ENCODE measurements around the gene STOML3. TPM values are rescaled to one million over a fixed set of nuclear protein-coding genes. Genes with fewer than 3 reads are reported as not detected.

Gene STOML3, protein sequence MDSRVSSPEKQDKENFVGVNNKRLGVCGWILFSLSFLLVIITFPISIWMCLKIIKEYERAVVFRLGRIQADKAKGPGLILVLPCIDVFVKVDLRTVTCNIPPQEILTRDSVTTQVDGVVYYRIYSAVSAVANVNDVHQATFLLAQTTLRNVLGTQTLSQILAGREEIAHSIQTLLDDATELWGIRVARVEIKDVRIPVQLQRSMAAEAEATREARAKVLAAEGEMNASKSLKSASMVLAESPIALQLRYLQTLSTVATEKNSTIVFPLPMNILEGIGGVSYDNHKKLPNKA
- polyA plus RNA-seq (2013, experiment 1 of 2) = not detected
- polyA plus RNA-seq (2013, experiment 2 of 2) = not detected

GRCh38 chr13:38990693-38991092 is at the start of gene STOML3:
Gene STOML3, minus strand, starts transcription at chr13:38990831. Its CDS starts 110 bp downstream, at chr13:38990721.
- H3K9ac ChIP-seq (ENCODE audit: low read length) = no peak within 1 kb of the TSS
- no peak within 1 kb of the TSS for H2AFZ ChIP-seq (ENCODE audit: low read depth, low read length)
- H2BK12ac ChIP-seq (ENCODE audit: low read length in 2 of 2) = no peak within 1 kb of the TSS
- no peak within 1 kb of the TSS for H3K23ac ChIP-seq (ENCODE audit: low read length in 2 of 2)
- no peak within 1 kb of the TSS for H4K8ac ChIP-seq (ENCODE audit: low read length)
- H3K27ac ChIP-seq (ENCODE audit: low read length, poor library complexity, severe bottlenecking) = no peak within 1 kb of the TSS
- H2BK15ac ChIP-seq (ENCODE audit: low read depth, poor library complexity, severe bottlenecking) = no peak within 1 kb of the TSS
- no peaks in the 10 kb centered on the region for H3K4me1 ChIP-seq (ENCODE audit: control insufficient read depth, insufficient read depth, low read depth, low read length)
- H3K9me3 ChIP-seq (ENCODE audit: control insufficient read depth, low read length) = no peaks in the 10 kb centered on the region
- no peak within 1 kb of the TSS for H4K91ac ChIP-seq (ENCODE audit: low read length)
- H3K27me3 ChIP-seq (ENCODE audit: control insufficient read depth in 1 of 2, insufficient read depth in 1 of 2, low read length in 2 of 2) = no peaks in the 10 kb centered on the region
- H3K36me3 ChIP-seq (ENCODE audit: control insufficient read depth in 1 of 2, insufficient read depth in 2 of 2, low read depth in 1 of 2, low read length in 2 of 2) = no peaks in the 10 kb centered on the region
- H3K4ac ChIP-seq (ENCODE audit: low read depth in 1 of 2, low read length in 2 of 2) = no peak within 1 kb of the TSS
- no peak within 1 kb of the TSS for H3K18ac ChIP-seq (ENCODE audit: low read depth in 1 of 2, low read length in 2 of 2)
- H2AK5ac ChIP-seq (ENCODE audit: low read length, severe bottlenecking) = no peak within 1 kb of the TSS
- H2BK5ac ChIP-seq (ENCODE audit: low read depth, low read length, poor library complexity, severe bottlenecking) = no peak within 1 kb of the TSS
- DNase-seq = no peak
- H2BK120ac ChIP-seq (ENCODE audit: low read depth, low read length) = no peak within 1 kb of the TSS
- H3K14ac ChIP-seq (ENCODE audit: low read length in 2 of 2) = no peak within 1 kb of the TSS
- no peaks in the 10 kb centered on the region for H3K79me1 ChIP-seq (replicated peaks; ENCODE audit: low read length, poor library complexity, severe bottlenecking)
- no peak within 1 kb of the TSS for H3K4me2 ChIP-seq (ENCODE audit: low read length, poor library complexity, severe bottlenecking)
- no peak within 1 kb of the TSS for H3K4me3 ChIP-seq (ENCODE audit: insufficient read depth in 1 of 2, low read depth in 1 of 2, low read length in 2 of 2)

DNA sequence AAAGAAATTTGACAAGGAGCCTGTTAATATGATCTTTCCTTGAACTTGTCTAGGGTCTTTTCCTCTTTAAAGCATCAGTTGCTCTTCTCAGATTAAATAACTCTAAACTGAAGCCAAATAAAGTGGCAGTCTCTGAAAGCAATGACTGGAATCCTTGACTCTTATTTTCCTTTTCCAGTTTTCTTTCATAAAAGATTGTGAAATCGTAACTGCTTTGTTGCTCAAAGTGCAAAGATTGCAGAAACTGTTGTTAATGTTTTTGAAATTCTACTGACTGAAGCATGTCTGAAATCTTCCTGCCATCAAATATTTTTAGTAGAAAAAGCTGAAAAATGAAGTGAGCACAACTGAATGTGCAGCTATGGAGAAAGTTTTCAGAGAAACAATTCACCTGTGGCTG is 49.6 kb upstream of the STOML3 start:
- H3K23ac ChIP-seq (ENCODE audit: low read length in 2 of 2) = no peak overlapping the region
- WGBS = no CpG with 5 or more reads among the region's 1 CpG

DNA sequence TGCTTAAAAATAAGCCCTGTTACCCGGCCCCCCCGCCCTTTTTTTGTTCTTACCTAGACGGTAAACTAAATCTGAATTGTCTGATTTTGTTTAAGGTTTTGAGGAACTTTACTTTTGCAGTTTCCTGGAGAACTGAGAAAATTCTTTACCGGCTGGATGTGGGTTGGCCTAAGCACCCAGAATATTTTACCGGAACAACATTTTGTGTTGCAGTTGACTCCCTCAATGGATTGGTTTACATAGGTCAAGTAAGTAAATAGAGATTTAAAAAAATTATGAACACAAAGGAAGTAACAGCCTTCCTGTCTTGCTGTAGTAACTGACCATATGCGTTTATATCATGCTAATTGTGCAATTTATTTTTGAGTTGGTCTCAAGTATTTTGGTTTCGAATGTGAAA is 48.4 kb upstream of the STOML3 start:
- DNase-seq = no peak
- Histone ChIP-seq H3K4ac (ENCODE audit: low read depth in 1 of 2, low read length in 2 of 2) (no peak overlapping the region), H2BK15ac (ENCODE audit: low read depth, poor library complexity, severe bottlenecking) (no peak overlapping the region), H4K91ac (ENCODE audit: low read length) (no peak overlapping the region), H3K18ac (ENCODE audit: low read depth in 1 of 2, low read length in 2 of 2) (no peak overlapping the region), H2AFZ (ENCODE audit: low read depth, low read length) (no peak overlapping the region), H3K23ac (ENCODE audit: low read length in 2 of 2) (no peak overlapping the region), H4K8ac (ENCODE audit: low read length) (no peak overlapping the region), H3K4me1 (ENCODE audit: control insufficient read depth, insufficient read depth, low read depth, low read length) (peaks cover 2% of the 10 kb centered on the region), H3K4me3 (ENCODE audit: insufficient read depth in 1 of 2, low read depth in 1 of 2, low read length in 2 of 2) (peak overlapping the region in 1 of 2 experiments; percentile 98), H3K36me3 (ENCODE audit: control insufficient read depth in 1 of 2, insufficient read depth in 2 of 2, low read depth in 1 of 2, low read length in 2 of 2) (peaks cover 0 to 12% of the 10 kb centered on the region in 2 experiments), H2BK5ac (ENCODE audit: low read depth, low read length, poor library complexity, severe bottlenecking) (no peak overlapping the region), H3K14ac (ENCODE audit: low read length in 2 of 2) (no peak overlapping the region), H2BK120ac (ENCODE audit: low read depth, low read length) (no peak overlapping the region), H2AK5ac (ENCODE audit: low read length, severe bottlenecking) (no peak overlapping the region), H3K9ac (ENCODE audit: low read length) (peak overlapping the region; percentile 92), H3K4me2 (ENCODE audit: low read length, poor library complexity, severe bottlenecking) (peak overlapping the region; percentile 61), H2BK12ac (ENCODE audit: low read length in 2 of 2) (no peak overlapping the region), H3K79me1 (replicated peaks; ENCODE audit: low read length, poor library complexity, severe bottlenecking) (peaks cover 7% of the 10 kb centered on the region), H3K27ac (ENCODE audit: low read length, poor library complexity, severe bottlenecking) (no peak overlapping the region), H3K9me3 (ENCODE audit: control insufficient read depth, low read length) (no peaks in the 10 kb centered on the region), H3K27me3 (ENCODE audit: control insufficient read depth in 1 of 2, insufficient read depth in 1 of 2, low read length in 2 of 2) (no peaks in the 10 kb centered on the region)
- WGBS = 74% methylated on average over 7 of the region's 7 CpGs

More for the DNA sequence above, 49.6 kb upstream of the STOML3 start:
- peaks cover 7% of the 10 kb centered on the region for H3K79me1 ChIP-seq (replicated peaks; ENCODE audit: low read length, poor library complexity, severe bottlenecking)
- no peaks in the 10 kb centered on the region for H3K9me3 ChIP-seq (ENCODE audit: control insufficient read depth, low read length)
- H3K14ac ChIP-seq (ENCODE audit: low read length in 2 of 2) = no peak overlapping the region
- H3K36me3 ChIP-seq (ENCODE audit: control insufficient read depth in 1 of 2, insufficient read depth in 2 of 2, low read depth in 1 of 2, low read length in 2 of 2) = peaks cover 0 to 18% of the 10 kb centered on the region in 2 experiments
- DNase-seq = peak; percentile 22
- no peak overlapping the region for H2BK120ac ChIP-seq (ENCODE audit: low read depth, low read length)
- no peak overlapping the region for H3K27ac ChIP-seq (ENCODE audit: low read length, poor library complexity, severe bottlenecking)
- no peak overlapping the region for H4K91ac ChIP-seq (ENCODE audit: low read length)
- no peak overlapping the region for H4K8ac ChIP-seq (ENCODE audit: low read length)
- H3K18ac ChIP-seq (ENCODE audit: low read depth in 1 of 2, low read length in 2 of 2) = no peak overlapping the region
- H3K4me3 ChIP-seq (ENCODE audit: insufficient read depth in 1 of 2, low read depth in 1 of 2, low read length in 2 of 2) = no peak overlapping the region
- H2BK12ac ChIP-seq (ENCODE audit: low read length in 2 of 2) = no peak overlapping the region
- H3K4me2 ChIP-seq (ENCODE audit: low read length, poor library complexity, severe bottlenecking) = no peak overlapping the region
- H3K4me1 ChIP-seq (ENCODE audit: control insufficient read depth, insufficient read depth, low read depth, low read length) = peaks cover 2% of the 10 kb centered on the region
- no peaks in the 10 kb centered on the region for H3K27me3 ChIP-seq (ENCODE audit: control insufficient read depth in 1 of 2, insufficient read depth in 1 of 2, low read length in 2 of 2)
- no peak overlapping the region for H2AK5ac ChIP-seq (ENCODE audit: low read length, severe bottlenecking)
- no peak overlapping the region for H3K4ac ChIP-seq (ENCODE audit: low read depth in 1 of 2, low read length in 2 of 2)
- H2AFZ ChIP-seq (ENCODE audit: low read depth, low read length) = no peak overlapping the region
- no peak overlapping the region for H2BK15ac ChIP-seq (ENCODE audit: low read depth, poor library complexity, severe bottlenecking)
- no peak overlapping the region for H2BK5ac ChIP-seq (ENCODE audit: low read depth, low read length, poor library complexity, severe bottlenecking)
- H3K9ac ChIP-seq (ENCODE audit: low read length) = peak overlapping the region; percentile 55

DNA sequence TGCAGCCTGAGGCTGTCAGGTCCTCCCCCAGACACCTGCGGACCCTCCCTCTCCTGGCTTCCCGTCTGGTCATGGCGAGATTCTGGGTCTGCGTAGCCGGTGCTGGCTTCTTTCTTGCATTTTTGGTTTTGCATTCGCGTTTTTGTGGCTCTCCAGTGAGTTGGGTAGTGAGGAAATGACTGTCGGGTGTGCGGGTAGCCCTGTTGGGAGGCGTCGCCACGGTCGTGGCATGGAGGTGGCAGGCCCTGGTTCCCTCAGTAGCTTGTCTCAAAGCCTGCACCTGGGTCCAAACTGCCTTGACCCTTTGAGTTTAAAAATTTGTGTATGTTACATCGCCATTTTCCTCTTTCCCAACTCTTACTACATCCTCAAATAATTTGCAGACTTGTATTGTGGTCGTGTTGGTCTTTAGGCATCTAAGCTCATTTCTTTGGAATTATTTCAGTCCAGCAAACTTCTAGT is 48.0 kb upstream of the STOML3 start:
- peaks cover 0 to 8% of the 10 kb centered on the region in 2 experiments for H3K36me3 ChIP-seq (ENCODE audit: control insufficient read depth in 1 of 2, insufficient read depth in 2 of 2, low read depth in 1 of 2, low read length in 2 of 2)
- DNase-seq = peak; percentile 47
- peak overlapping the region; percentile 69 for H2AFZ ChIP-seq (ENCODE audit: low read depth, low read length)
- peak overlapping the region in 1 of 2 experiments; percentile 57 for H3K4ac ChIP-seq (ENCODE audit: low read depth in 1 of 2, low read length in 2 of 2)
- H4K91ac ChIP-seq (ENCODE audit: low read length) = peak overlapping the region; percentile 20
- H4K8ac ChIP-seq (ENCODE audit: low read length) = peak overlapping the region; percentile 33
- WGBS = 5% methylated on average over 11 of the region's 15 CpGs
- peak overlapping the region; percentile 92 for H3K9ac ChIP-seq (ENCODE audit: low read length)
- no peak overlapping the region for H3K23ac ChIP-seq (ENCODE audit: low read length in 2 of 2)
- H2BK12ac ChIP-seq (ENCODE audit: low read length in 2 of 2) = no peak overlapping the region
- H2BK120ac ChIP-seq (ENCODE audit: low read depth, low read length) = no peak overlapping the region
- no peak overlapping the region for H2BK15ac ChIP-seq (ENCODE audit: low read depth, poor library complexity, severe bottlenecking)
- H3K79me1 ChIP-seq (replicated peaks; ENCODE audit: low read length, poor library complexity, severe bottlenecking) = peaks cover 7% of the 10 kb centered on the region
- peak overlapping the region; percentile 74 to 98 for H3K4me3 ChIP-seq (ENCODE audit: insufficient read depth in 1 of 2, low read depth in 1 of 2, low read length in 2 of 2)
- H3K27ac ChIP-seq (ENCODE audit: low read length, poor library complexity, severe bottlenecking) = no peak overlapping the region
- H3K9me3 ChIP-seq (ENCODE audit: control insufficient read depth, low read length) = no peaks in the 10 kb centered on the region
- peak overlapping the region in 1 of 2 experiments; percentile 57 for H3K14ac ChIP-seq (ENCODE audit: low read length in 2 of 2)
- H2BK5ac ChIP-seq (ENCODE audit: low read depth, low read length, poor library complexity, severe bottlenecking) = no peak overlapping the region
- no peaks in the 10 kb centered on the region for H3K27me3 ChIP-seq (ENCODE audit: control insufficient read depth in 1 of 2, insufficient read depth in 1 of 2, low read length in 2 of 2)
- peak overlapping the region; percentile 61 for H3K4me2 ChIP-seq (ENCODE audit: low read length, poor library complexity, severe bottlenecking)
- H2AK5ac ChIP-seq (ENCODE audit: low read length, severe bottlenecking) = no peak overlapping the region
- peak overlapping the region; percentile 1 to 75 for H3K18ac ChIP-seq (ENCODE audit: low read depth in 1 of 2, low read length in 2 of 2)
- peaks cover 2% of the 10 kb centered on the region for H3K4me1 ChIP-seq (ENCODE audit: control insufficient read depth, insufficient read depth, low read depth, low read length)
